HG03469 (cell line): ENCODE measurements around the gene CTSZ.
A peak's percentile ranks its signal among the peaks of the same experiment; 100 is the strongest.

ENCODE experiments used
- ATAC-seq: cut with Tn5 transposase; IDR thresholded peaks from one replicate; pipeline ENCODE4 v1.9.1; 2021; ENCODE audit warnings: mild to moderate bottlenecking, moderate library complexity, moderate number of reproducible peaks; ENCODE audit not compliant: unreplicated experiment

Gene CTSZ

GRCh38 chr20:59032023-59032712 lies 25.1 kb upstream of the CTSZ start, which contains the start of gene ATP5F1E:
Gene ATP5F1E (minus strand): TSS chr20:59032335. CDS start chr20:59032251, 84 bp downstream.
- ATAC-seq: peak; percentile 72

DNA sequence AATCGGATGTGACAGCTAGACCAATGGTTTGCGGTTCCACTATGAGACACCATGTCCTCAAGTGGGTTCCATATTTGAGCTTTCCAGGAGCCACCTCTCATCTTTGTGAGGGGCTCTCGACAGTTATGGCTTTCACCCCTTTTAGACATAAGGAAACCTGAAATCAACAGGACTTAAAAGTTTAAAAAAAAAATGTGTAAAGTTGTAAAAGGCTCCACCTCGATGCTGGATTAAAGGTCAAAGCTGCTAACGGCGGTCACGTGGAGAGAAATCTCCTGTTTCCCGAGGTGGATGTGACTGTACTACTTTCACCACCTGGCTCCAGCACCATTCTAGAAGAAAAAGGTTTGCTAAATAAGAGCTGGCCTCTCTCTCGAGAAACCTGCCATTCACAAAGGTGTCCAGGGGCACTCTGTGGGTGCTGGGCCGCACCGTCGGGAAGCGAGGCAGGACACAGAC lies 24.5 kb upstream of the CTSZ start:
- no peak for ATAC-seq

DNA sequence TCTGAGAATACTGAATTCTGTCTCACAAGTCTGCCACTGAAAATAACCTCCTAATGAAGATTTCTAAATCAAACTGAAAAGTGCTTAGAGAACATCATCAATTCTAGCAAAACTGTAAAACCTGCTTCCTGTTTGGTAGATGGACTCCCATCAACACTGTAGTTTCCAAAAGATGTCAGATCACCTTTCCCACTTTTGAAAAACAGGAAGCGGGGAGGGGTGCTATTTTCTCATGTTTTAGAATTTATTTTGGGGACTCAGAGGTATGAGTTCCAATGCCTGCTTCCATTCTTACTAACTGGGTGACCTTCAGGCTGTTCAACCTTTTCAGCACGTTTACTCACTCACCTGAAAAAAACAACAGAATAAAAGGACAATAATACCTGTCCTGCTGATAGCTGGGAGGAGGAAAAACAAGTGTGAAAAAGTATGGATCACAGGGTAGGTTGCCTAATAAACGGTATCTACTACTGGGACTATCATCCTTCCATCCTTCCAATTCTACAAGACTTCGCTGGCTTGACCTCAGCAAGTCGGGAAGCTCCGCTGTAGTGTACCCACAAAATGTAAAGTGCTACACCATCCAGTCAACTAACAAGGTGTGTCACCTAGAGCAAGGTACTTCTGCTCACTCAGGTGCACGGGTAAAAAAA lies 24.0 kb upstream of the CTSZ start:
- ATAC-seq: no peak

DNA sequence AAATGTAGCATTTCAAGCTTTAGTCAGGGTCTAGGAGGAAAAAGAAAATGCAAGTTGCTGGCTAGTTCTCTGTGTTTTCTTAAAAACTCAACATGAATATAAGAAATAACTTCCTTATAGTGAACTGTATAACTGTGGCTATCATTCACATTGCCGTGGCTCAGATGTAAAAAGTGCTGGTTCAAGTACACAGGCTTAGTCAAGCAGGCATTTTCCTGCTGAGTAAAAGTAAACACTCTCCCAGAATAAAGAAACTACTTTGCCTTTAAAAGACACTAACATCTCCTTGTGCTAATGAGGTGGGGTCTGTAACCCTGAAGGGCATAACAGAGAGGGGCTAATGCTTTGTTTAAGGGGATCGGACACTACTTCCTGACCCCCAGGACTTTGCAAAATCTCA lies 21.8 kb upstream of the CTSZ start:
- no peak for ATAC-seq

DNA sequence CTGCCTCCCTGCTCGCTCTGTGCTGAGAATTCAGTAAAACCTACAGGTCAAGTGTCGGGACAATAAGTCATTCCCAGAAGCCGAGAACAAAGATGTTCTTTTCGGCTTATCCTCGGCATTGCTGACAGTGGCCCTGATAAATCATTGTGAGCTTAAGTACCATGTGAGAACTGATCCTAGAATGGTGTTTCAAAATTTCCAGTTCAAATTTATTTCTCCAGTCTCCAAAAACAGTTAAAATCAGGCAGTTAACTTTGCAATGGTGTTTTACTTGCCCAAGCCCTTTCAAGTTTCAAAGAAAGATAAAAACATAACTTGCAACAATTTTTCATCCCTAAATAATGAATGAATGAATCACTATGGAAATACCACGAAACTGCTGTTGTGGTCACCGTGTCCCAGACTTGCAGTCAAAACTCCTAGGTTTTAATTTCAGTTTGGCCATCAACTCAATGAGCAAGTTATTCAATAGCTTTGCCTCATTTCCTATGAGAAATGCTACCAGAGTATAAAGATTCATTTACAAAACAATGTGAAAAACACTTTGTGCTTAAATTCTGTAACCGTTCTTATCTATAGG lies 20.8 kb upstream of the CTSZ start:
- ATAC-seq: no peak

DNA sequence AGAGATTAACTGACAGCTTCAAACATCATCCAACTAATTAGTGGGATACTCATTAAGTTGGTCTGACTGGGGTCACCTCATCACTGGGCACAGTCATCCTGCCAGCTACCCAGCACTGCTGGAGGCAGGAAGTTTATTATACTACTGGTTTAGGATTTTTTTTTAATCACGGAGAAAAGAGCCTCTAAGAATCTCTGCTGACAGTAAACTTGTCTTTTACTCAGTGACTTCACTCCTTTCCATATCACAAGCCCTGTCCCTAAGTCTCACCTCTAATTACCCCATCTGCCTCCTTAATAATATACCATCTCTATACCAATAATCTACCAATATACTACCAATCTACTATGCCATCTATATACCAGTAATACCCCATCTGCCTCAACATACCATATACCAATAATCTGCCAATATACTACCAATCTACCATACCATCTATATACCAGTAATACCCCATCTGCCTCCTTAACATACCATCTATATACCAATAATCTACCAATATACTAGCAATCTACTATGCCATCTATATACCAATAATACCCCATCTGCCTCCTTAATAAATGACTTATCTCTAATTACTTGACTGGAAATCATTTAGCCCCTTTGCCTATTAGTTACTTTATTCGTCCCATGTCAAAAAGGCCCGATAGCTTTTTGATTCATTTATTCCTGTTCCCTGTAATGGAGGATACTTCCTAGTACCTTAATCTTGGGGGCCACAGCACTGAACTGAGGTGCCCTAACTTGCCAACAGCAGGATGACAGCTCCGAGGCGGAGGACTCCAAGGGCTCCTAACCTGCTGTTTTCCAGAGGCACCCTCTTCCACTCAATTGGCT lies 20.1 kb upstream of the CTSZ start:
- no peak for ATAC-seq

DNA sequence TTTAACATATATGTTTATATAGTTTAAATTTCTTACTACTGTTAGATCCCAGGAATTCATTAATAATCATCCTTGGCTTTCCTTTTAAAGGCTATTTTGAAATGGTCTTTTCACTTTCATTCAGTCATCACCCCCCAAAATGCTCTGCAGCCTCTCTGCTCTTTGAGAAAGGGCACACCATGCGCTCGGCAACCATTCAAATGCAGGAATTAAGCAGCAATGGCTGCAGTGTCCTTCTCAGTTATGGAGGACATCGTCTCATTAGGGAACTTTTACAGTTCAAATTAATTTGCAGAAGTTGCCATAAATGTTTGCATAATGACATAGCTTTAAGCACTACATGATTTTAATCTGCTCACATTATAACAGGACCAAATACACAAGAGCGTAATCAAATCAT lies 18.5 kb upstream of the CTSZ start:
- no peak for ATAC-seq

DNA sequence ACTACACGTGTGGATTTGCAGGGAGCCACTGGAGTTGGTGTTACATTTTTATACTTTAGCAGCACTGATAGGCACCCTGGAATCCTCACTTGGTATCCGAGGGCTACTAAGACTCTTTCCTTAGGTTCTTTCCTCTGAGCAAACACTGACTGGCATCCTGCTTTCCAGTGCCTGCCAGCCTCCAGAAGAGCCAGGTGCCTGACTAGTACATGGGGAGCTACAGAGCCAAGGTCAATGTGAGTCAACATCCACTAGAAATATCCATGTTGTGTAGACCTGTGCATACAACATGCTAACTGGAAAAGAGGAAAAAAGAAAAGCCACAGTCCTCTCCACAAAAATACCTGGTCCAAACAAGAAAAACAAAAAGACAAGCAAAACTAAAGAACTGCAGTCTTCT lies 18.0 kb upstream of the CTSZ start:
- ATAC-seq: no peak

GRCh38 chr20:59024111-59024530 lies 17.1 kb upstream of the CTSZ start:
- no peak for ATAC-seq

DNA sequence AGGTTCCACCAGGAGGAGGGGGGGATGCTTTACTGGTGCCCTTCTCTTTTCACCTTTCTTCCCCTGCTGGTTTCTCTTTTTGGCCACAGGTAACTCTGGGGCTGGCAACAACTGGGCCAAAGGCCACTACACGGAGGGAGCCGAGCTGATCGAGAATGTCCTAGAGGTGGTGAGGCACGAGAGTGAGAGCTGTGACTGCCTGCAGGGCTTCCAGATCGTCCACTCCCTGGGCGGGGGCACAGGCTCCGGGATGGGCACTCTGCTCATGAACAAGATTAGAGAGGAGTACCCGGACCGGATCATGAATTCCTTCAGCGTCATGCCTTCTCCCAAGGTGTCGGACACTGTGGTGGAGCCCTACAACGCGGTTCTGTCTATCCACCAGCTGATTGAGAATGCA lies 16.6 kb upstream of the CTSZ start:
- ATAC-seq: no peak

- ATAC-seq: no peak
Measured at GRCh38 chr20:59022754-59023153, 15.7 kb upstream of the CTSZ start.

DNA sequence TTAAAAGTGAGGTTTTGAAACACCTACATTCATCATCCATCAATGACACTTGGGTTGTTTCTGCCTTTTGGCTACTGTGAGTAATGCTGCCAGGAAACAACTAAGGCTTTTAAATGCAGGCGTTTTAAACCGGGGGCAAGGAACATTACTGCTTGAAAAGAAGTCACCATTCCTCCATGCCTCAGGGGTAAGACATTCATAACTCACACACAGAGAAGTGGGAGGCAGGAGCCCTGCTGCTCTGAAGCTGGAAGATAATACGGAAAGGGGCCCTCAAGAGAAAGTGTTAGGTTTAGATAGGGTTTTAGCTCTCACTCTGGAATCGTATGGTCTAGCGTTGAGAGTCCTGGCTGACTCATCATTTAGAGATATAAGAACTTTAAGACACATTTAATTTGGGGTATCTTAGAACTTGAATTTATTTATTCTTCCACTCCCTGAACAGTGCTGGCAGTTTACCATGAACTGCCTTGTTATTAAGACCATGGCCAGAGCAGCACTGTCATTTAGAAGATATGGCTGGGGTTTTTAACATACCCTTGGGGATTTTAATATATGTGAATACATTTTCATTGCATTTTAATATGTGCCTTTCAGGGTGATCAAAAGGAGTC lies 14.0 kb upstream of the CTSZ start:
- no peak for ATAC-seq

GRCh38 chr20:59019217-59019616 lies 12.2 kb upstream of the CTSZ start, which contains the start of gene TUBB1:
Gene TUBB1 (plus strand): TSS chr20:59019429. CDS start chr20:59019523, 94 bp downstream.
- no peak for ATAC-seq

DNA sequence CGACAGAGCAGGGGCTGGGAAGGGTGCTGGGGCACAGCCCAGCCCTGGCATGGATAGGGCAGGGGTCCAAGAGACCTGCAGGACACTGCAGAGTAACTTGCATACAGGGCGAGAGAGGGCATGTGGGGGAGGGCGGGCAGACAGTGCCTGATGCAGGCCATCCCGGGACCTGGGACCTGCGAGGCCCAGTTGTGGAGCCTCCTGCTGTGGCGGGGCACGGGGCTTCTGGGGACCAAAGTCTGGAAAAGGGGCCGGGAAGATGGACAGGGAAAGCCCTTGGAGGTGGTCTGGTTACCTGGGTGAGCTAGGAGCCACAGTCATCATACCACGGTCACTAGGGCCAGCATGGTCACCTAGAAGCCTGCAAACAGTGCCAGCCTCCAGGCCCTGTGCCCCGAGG lies 11.8 kb upstream of the CTSZ start:
- ATAC-seq: no peak

DNA sequence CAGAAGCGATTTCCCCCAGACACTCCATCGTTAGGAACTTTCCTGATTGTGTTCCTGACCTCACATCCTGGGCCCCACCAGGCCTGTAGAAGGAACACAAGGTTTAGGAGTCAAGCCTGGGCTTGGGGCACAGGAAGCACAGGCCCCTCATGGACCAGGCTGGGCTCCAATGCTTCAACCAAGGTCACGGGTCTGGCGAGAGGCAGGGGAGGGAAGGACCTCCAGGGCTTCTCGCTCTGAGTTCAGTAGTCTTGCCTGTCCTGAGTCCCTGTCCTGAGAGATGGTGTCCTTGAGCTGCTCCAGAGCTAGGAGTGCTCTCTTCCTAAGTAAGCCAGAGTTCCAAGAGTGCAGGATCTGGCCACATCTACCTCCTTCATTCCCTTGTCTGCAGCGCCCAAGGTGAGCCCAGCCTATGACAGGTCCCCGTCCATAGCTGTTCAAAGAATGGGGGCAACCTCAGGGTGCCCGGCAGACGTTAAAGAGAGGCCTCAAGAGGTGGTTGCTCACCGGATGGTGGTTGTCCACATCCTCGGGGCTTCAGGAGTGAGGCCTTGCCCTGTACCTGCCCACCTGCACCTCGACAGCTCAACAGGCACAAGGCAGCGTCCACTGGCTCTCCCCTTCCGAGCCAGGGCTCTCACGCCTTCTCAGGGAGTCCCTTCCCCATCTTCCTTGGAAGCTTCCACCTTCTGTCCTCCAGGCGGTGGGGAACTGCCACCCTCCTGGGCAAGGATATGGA lies 10.6 kb upstream of the CTSZ start:
- ATAC-seq: no peak

GRCh38 chr20:59016795-59017492 lies 9.9 kb upstream of the CTSZ start:
- no peak for ATAC-seq

GRCh38 chr20:59015812-59016711 lies 9.0 kb upstream of the CTSZ start:
- no peak for ATAC-seq

DNA sequence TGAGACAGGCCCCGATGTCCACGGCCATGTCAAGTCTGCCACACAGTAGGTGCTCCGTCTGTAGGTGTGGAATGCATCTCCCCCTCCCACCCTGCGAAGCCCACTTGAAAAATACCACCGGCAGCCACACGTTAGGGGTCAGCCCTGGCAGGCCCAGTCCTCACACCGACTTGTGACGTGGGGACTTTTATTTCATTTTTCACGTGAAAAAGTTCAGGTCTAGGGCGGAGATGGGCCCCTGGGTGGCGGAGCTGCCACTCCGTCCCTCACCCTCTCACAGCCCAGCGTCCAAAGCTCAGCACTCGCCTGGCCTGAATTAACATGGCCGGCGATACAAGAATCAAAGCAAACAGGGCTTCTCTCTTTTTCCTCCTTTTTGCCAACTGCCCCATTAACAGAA lies 8.4 kb upstream of the CTSZ start:
- no peak for ATAC-seq
